Heart left ventricle (tissue), 16 donors: Measurements from ENCODE around the gene MMP12. TPM values are rescaled to one million over a fixed set of nuclear protein-coding genes. Genes with fewer than 3 reads are reported as not detected.
"Not testable (repeated sequence)": the region's sequence is repeated elsewhere in the genome, so short reads cannot be mapped to it uniquely, and the experiment has no call there.

Experiments used
- ATAC-seq, 4 donors: fragments of 200-7000 bp; cut with Tn5 transposase; one replicate each; pipeline ENCODE4 v1.9.1; 2020 to 2022; ENCODE audit warnings: moderate library complexity in 4 of 4, mild to moderate bottlenecking in 3 of 4, moderate number of reproducible peaks in 1 of 4
- DNase-seq, 5 donors: peaks; one replicate each; pipeline ENCODE4 v3.0.0-alpha.2; 2020
- H3K27ac ChIP-seq, 12 donors: fragments of 200-600 bp; sonication (generic) in 4 of 12; one replicate each; pipeline versions ENCODE4 v1.5.0 to v1.8.0; 2016 to 2022; ENCODE audit warnings: mild to moderate bottlenecking in 2 of 12
- H3K27me3 ChIP-seq, 9 donors: fragments of 200-600 bp; sonication (generic) in 2 of 9; one replicate each; pipeline versions ENCODE4 v1.5.1 to v1.8.0; 2016 to 2022; ENCODE audit warnings: mild to moderate bottlenecking in 3 of 9
- H3K36me3 ChIP-seq, 9 donors: fragments of 200-600 bp; sonication (generic) in 2 of 9; one replicate each; pipeline versions ENCODE4 v1.5.0 to v1.8.0; 2018 to 2022; ENCODE audit warnings: mild to moderate bottlenecking in 2 of 9
- H3K4me1 ChIP-seq, 12 donors: fragments of 200-600 bp; sonication (generic) in 4 of 12; one replicate each; pipeline versions ENCODE4 v1.5.0 to v1.8.0; 2016 to 2022; ENCODE audit warnings: mild to moderate bottlenecking in 3 of 12
- H3K4me3 ChIP-seq, 12 donors: fragments of 200-600 bp; sonication (generic) in 4 of 12; one replicate each; pipeline versions ENCODE4 v1.5.0 to v1.8.0; 2017 to 2022; ENCODE audit warnings: mild to moderate bottlenecking in 9 of 12, moderate library complexity in 4 of 12
- H3K9me3 ChIP-seq, 12 donors: fragments of 200-600 bp; sonication (generic) in 4 of 12; one replicate each; pipeline versions ENCODE4 v1.5.0 to v1.8.0; 2016 to 2022; ENCODE audit warnings: mild to moderate bottlenecking in 1 of 12
- CTCF ChIP-seq, 12 donors: fragments of 200-600 bp; sonication (generic) in 4 of 12; IDR thresholded peaks; one replicate each; pipeline versions ENCODE4 v1.5.0 to v1.8.0; 2018 to 2022; ENCODE audit warnings: antibody characterized with exemption in 12 of 12, mild to moderate bottlenecking in 5 of 12
- POLR2A ChIP-seq, 2 donors: fragments of 450-650 bp; IDR thresholded peaks; one replicate each; pipeline ENCODE4 v1.6.1; 2017; ENCODE audit warnings: antibody characterized with exemption in 2 of 2, mild to moderate bottlenecking in 2 of 2, moderate library complexity in 2 of 2
- WGBS, 4 donors: extraction: QIAGEN DNeasy Blood & Tissue Kit in 2 of 4; methylation state at CpG; one replicate each; pipeline versions ENCODE4 v1.1.5 to v1.1.7; 2013 to 2018; 5-methylcytosine and 5-hydroxymethylcytosine counted together
- intact Hi-C, 10 donors: fragments of 100-400 bp; cut with DNase I; formaldehyde crosslinking; loops; one replicate each; pipeline versions ENCODE4 v1.11.1 to v1.14.2; 2022
- polyA plus RNA-seq, 2 donors: library from polyadenylated mRNA; stranded (reverse); fragments of 200-250 nt; gene quantifications; one replicate each; pipeline ENCODE4 v1.2.3, GENCODE V29; 2013
- total RNA-seq, 9 donors: library from RNA; depleted of rRNA in 2 of 9; stranded (reverse); fragments of >200 nt in 2 of 9; fragmentation: NEBNext Ultra II Directional in 3 of 9; extraction: Animal tissue kit (Norgen Biotek cat#: 25700) in 3 of 9; gene quantifications; one replicate each; pipeline versions ENCODE4 v1.1.0 to v1.2.4, GENCODE V29; 2016 to 2023
- donor health status: ischemic (EF 13 %, LVEDD 7.1; RV severe dilation, severe dysfunction).
- donor health status: healthy with polysubstance abuse.
- donor health status: DM: no; HTN: yes; CAD: no.
- donor health status: DM: no; HTN: no; CAD: no.
- donor health status: ischemic (EF 25% LVEDD 6.9; RV normal size, moderate dysfunction).
- donor health status: ischemic (EF 25% LVEDD 5.7; RV mildly dilated, moderate dysfunction).
- donor health status: healthy.
- donor health status: DM: yes; HTN: yes; CAD: no.
- donor health status: ischemic (EF 35%, LVEDD 5.7; RV mildly dilated, moderate dysfunction).
- donor health status: nonischemic (EF 11% LVEDD 7.7; RV severe dilation, severe dysfunction).
- donor health status: DM: yes; HTN: yes; CAD: no.
- donor health status: PGD.
- donor health status: ischemic (EF 29% LVEDD 5.4; RV normal size, mild dysfunction).
- donor health status: nonischemic (EF 23%, LVEDD 6.1; RV moderate dilation, normal function).

MMP12 gene
- total and polyA plus RNA-seq, 11 donors, result 0.16 to 0.21 TPM; not detected in 9

GRCh38 chr11:102882389-102883024, 7.7 kb upstream of the MMP12 start:
- H3K4me3 ChIP-seq, result no peak overlapping the region
- no peak for TF ChIP-seq POLR2A (IDR thresholded peaks at IDR 0.05)
- TF ChIP-seq CTCF (IDR thresholded peaks at IDR 0.05), result no peak
- H3K27ac ChIP-seq, result peak overlapping the region in 1 of 12 donors; percentile 78
- no peaks in the 10 kb centered on the region for H3K36me3 ChIP-seq
- peaks cover 0 to 2% (median 0%) of the 10 kb centered on the region in 12 donors for H3K4me1 ChIP-seq
- WGBS, 4 donors, result 79 to 88% (median 84%) methylated on average over 4 of the region's 4 CpGs
- no peak for DNase-seq
- ATAC-seq, result peak in 2 of 4 donors; percentile 29 to 33
- no peaks in the 10 kb centered on the region for H3K27me3 ChIP-seq
- intact Hi-C loops, result no loop called here
- H3K9me3 ChIP-seq, result no peaks in the 10 kb centered on the region

- H3K36me3 ChIP-seq, result no peaks in the 10 kb centered on the region
- no peaks in the 10 kb centered on the region for H3K9me3 ChIP-seq
- H3K4me3 ChIP-seq, result no peak overlapping the region
- no peak for TF ChIP-seq CTCF (IDR thresholded peaks at IDR 0.05)
- no peak for TF ChIP-seq POLR2A (IDR thresholded peaks at IDR 0.05)
- peaks cover 0 to 2% (median 0%) of the 10 kb centered on the region in 12 donors for H3K4me1 ChIP-seq
- intact Hi-C loops, result no loop called here
- peak in 1 of 4 donors; percentile 29 for ATAC-seq
- 74 to 85% (median 84%) methylated on average over 5 of the region's 5 CpGs for WGBS, 4 donors
- DNase-seq, result no peak
- H3K27me3 ChIP-seq, result no peaks in the 10 kb centered on the region
- no peak overlapping the region for H3K27ac ChIP-seq
Observed at GRCh38 chr11:102879801-102880200, 5.0 kb upstream of the MMP12 start.

- no peaks in the 10 kb centered on the region for H3K9me3 ChIP-seq
- H3K36me3 ChIP-seq, result no peaks in the 10 kb centered on the region
- H3K4me1 ChIP-seq, result peaks cover 0 to 2% (median 0%) of the 10 kb centered on the region in 12 donors
- no peak for DNase-seq
- no peak overlapping the region for H3K4me3 ChIP-seq
- 63 to 77% (median 72%) methylated on average over 2 of the region's 2 CpGs for WGBS, 4 donors
- ATAC-seq, result peak in 2 of 4 donors; percentile 24 to 88
- H3K27me3 ChIP-seq, result no peaks in the 10 kb centered on the region
- H3K27ac ChIP-seq, result peak overlapping the region in 1 of 12 donors; percentile 45
- TF ChIP-seq POLR2A (IDR thresholded peaks at IDR 0.05) (no peak), CTCF (IDR thresholded peaks at IDR 0.05) (no peak)
- intact Hi-C loops, result no loop called here
Observed at GRCh38 chr11:102878595-102878994, 3.8 kb upstream of the MMP12 start.

GRCh38 chr11:102869354-102869964, 5.3 kb downstream of the MMP12 start:
- 84 to 92% (median 88%) methylated on average over 8 of the region's 8 CpGs for WGBS, 4 donors

More at GRCh38 chr11:102869354-102869964, 5.3 kb downstream of the MMP12 start:
- H3K27ac ChIP-seq, H3K9me3 ChIP-seq, H3K4me1 ChIP-seq, H3K36me3 ChIP-seq, intact Hi-C loops, ATAC-seq, H3K4me3 ChIP-seq, DNase-seq, H3K27me3 ChIP-seq: not testable (repeated sequence)
